NCI-H345 (cell line): ENCODE data around the gene PVALB.

Experiments used
- DNase-seq: peaks from one replicate; lab custom pipeline; 2025; lab: John Stamatoyannopoulos, UW

PVALB gene

GRCh38 chr22:36811094-36811800 is 5.6 kb downstream of the PVALB start:
- no peak for DNase-seq

- no peak for DNase-seq
Measured at GRCh38 chr22:36809351-36809750, 7.5 kb downstream of the PVALB start.

- DNase-seq, result peak; percentile 91
Measured at GRCh38 chr22:36808721-36809344, 8.0 kb downstream of the PVALB start.

- no peak for DNase-seq
Measured at GRCh38 chr22:36807627-36808026, 9.2 kb downstream of the PVALB start.

- DNase-seq, result no peak
Measured at GRCh38 chr22:36806835-36807234, 10.0 kb downstream of the PVALB start.

GRCh38 chr22:36803358-36803757 is 13.5 kb downstream of the PVALB start:
- no peak for DNase-seq

- no peak for DNase-seq
Measured at GRCh38 chr22:36798674-36799066, 18.2 kb downstream of the PVALB start.

GRCh38 chr22:36797911-36798673 is 18.7 kb downstream of the PVALB start:
- DNase-seq, result no peak

GRCh38 chr22:36797374-36797773 is 19.5 kb downstream of the PVALB start:
- DNase-seq, result no peak

- DNase-seq, result peak; percentile 27
Measured at GRCh38 chr22:36796552-36797175, 20.2 kb downstream of the PVALB start.

GRCh38 chr22:36795633-36796032 is 21.2 kb downstream of the PVALB start:
- DNase-seq, result no peak

GRCh38 chr22:36790648-36791047 is 26.2 kb downstream of the PVALB start:
- peak; percentile 4 for DNase-seq

- no peak for DNase-seq
Measured at GRCh38 chr22:36787204-36787988, 29.4 kb downstream of the PVALB start.

- DNase-seq, result no peak
Measured at GRCh38 chr22:36783743-36784142, 33.1 kb downstream of the PVALB start.

- peak; percentile 50 for DNase-seq
Measured at GRCh38 chr22:36781656-36782627, 34.9 kb downstream of the PVALB start.

- no peak for DNase-seq
Measured at GRCh38 chr22:36778020-36778419, 38.8 kb downstream of the PVALB start.

GRCh38 chr22:36776722-36777121 is 40.1 kb downstream of the PVALB start:
- no peak for DNase-seq

- DNase-seq, result peak; percentile 99
Measured at GRCh38 chr22:36775964-36776669, 40.7 kb downstream of the PVALB start, which contains the start of gene IFT27. TSS of gene IFT27 (minus strand) at chr22:36776119. CDS start at chr22:36775707, 412 bp downstream.

- peak; percentile 13 for DNase-seq
Measured at GRCh38 chr22:36775586-36775963, 41.3 kb downstream of the PVALB start.

- DNase-seq, result no peak
Measured at GRCh38 chr22:36773935-36774334, 42.9 kb downstream of the PVALB start.
